Head of caudate nucleus (tissue), 42 donors: ENCODE data around the gene PLEKHN1.
"Not testable (repeated sequence)": the region's sequence is repeated elsewhere in the genome, so short reads cannot be mapped to it uniquely, and the experiment has no call there.

Source experiments
- DNase-seq, 42 donors: peaks; one replicate each; pipeline versions ENCODE4 v3.0.0 to v3.0.0-alpha.2; 2020 to 2021; ENCODE audit warnings: mixed read lengths in 7 of 42
- intact Hi-C: fragments of 100-400 bp; cut with DNase I; formaldehyde crosslinking; loops from one replicate; pipeline ENCODE4 v1.15.0; 2022

PLEKHN1 gene

GRCh38 chr1:940107-941014, 25.9 kb upstream of the PLEKHN1 start:
- peak in 35 of 42 donors; percentile 16 to 72 (median 48) for DNase-seq
- intact Hi-C loops, result no loop called here

- intact Hi-C loops, result no loop called here
- DNase-seq, result no peak
Observed at GRCh38 chr1:941015-941587, 25.2 kb upstream of the PLEKHN1 start.

GRCh38 chr1:941588-942383, 24.5 kb upstream of the PLEKHN1 start:
- intact Hi-C loops, result no loop called here
- peak in 7 of 42 donors; percentile 27 to 53 (median 38) for DNase-seq

- intact Hi-C loops, result no loop called here
Observed at GRCh38 chr1:942411-942821, 23.9 kb upstream of the PLEKHN1 start.

GRCh38 chr1:942864-943533, 23.3 kb upstream of the PLEKHN1 start:
- no peak for DNase-seq
- intact Hi-C loops, result no loop called here

More at GRCh38 chr1:942411-942821, 23.9 kb upstream of the PLEKHN1 start:
- no peak for DNase-seq

GRCh38 chr1:943545-944340, 22.5 kb upstream of the PLEKHN1 start:
- no peak for DNase-seq
- intact Hi-C loops, result no loop called here

- DNase-seq, result no peak
- intact Hi-C loops, result no loop called here
Observed at GRCh38 chr1:944341-945325, 21.6 kb upstream of the PLEKHN1 start.

- no peak for DNase-seq
- intact Hi-C loops, result no loop called here
Observed at GRCh38 chr1:945688-946556, 20.4 kb upstream of the PLEKHN1 start.

- DNase-seq, intact Hi-C loops: not testable (repeated sequence)
Observed at GRCh38 chr1:946811-947210, 19.5 kb upstream of the PLEKHN1 start.

- DNase-seq, result no peak
- intact Hi-C loops, result no loop called here
Observed at GRCh38 chr1:947958-948357, 18.3 kb upstream of the PLEKHN1 start.

- intact Hi-C loops, result no loop called here
- DNase-seq, result no peak
Observed at GRCh38 chr1:950268-950667, 16.0 kb upstream of the PLEKHN1 start.

- no peak for DNase-seq
- intact Hi-C loops, result no loop called here
Observed at GRCh38 chr1:950881-951280, 15.4 kb upstream of the PLEKHN1 start.

GRCh38 chr1:951364-951763, 14.9 kb upstream of the PLEKHN1 start:
- no peak for DNase-seq
- intact Hi-C loops, result no loop called here

- no peak for DNase-seq
- intact Hi-C loops, result no loop called here
Observed at GRCh38 chr1:952201-952600, 14.1 kb upstream of the PLEKHN1 start.

GRCh38 chr1:952603-953002, 13.7 kb upstream of the PLEKHN1 start:
- no peak for DNase-seq
- intact Hi-C loops, result no loop called here

- DNase-seq, result no peak
- intact Hi-C loops, result no loop called here
Observed at GRCh38 chr1:953524-954320, 12.6 kb upstream of the PLEKHN1 start.
